GM15510 (cell line): Measurements from ENCODE around the gene PPIE.

ENCODE experiments used
- POLR2A ChIP-seq: IDR thresholded peaks from 3 replicates; pipeline ENCODE4 v1.6.1; 2011; ENCODE audit warnings: borderline replicate concordance; ENCODE audit not compliant: insufficient read length; ENCODE audit errors: extremely low read depth

Gene PPIE

GRCh38 chr1:39704757-39705156 is 33.9 kb upstream of the PPIE start:
- TF ChIP-seq POLR2A = no peak

GRCh38 chr1:39707506-39707905 is 31.2 kb upstream of the PPIE start:
- TF ChIP-seq POLR2A = no peak

- TF ChIP-seq POLR2A = no peak
These were observed 27.3 kb upstream of the PPIE start for GRCh38 chr1:39711104-39711965.

- TF ChIP-seq POLR2A = no peak
These were observed 26.7 kb upstream of the PPIE start for GRCh38 chr1:39711966-39712340.

GRCh38 chr1:39713557-39713956 is 25.1 kb upstream of the PPIE start:
- no peak for TF ChIP-seq POLR2A

- TF ChIP-seq POLR2A = no peak
These were observed 20.9 kb upstream of the PPIE start for GRCh38 chr1:39717809-39718208.

- no peak for TF ChIP-seq POLR2A
These were observed 18.3 kb upstream of the PPIE start for GRCh38 chr1:39720094-39720999.

- no peak for TF ChIP-seq POLR2A
These were observed 17.0 kb upstream of the PPIE start for GRCh38 chr1:39721664-39722063.

GRCh38 chr1:39722495-39722894 is 16.2 kb upstream of the PPIE start:
- TF ChIP-seq POLR2A = no peak

- TF ChIP-seq POLR2A = no peak
These were observed 12.1 kb upstream of the PPIE start for GRCh38 chr1:39726600-39726999.

- TF ChIP-seq POLR2A = no peak
These were observed 11.3 kb upstream of the PPIE start for GRCh38 chr1:39727221-39727931.

- TF ChIP-seq POLR2A = no peak
These were observed 10.8 kb upstream of the PPIE start for GRCh38 chr1:39727932-39728317.

- no peak for TF ChIP-seq POLR2A
These were observed 9.7 kb upstream of the PPIE start for GRCh38 chr1:39729030-39729429.

- TF ChIP-seq POLR2A = no peak
These were observed 8.8 kb upstream of the PPIE start for GRCh38 chr1:39729842-39730241.

GRCh38 chr1:39732730-39733129 is 6.0 kb upstream of the PPIE start:
- TF ChIP-seq POLR2A = no peak

- TF ChIP-seq POLR2A = no peak
These were observed 5.5 kb upstream of the PPIE start for GRCh38 chr1:39733161-39733560.

GRCh38 chr1:39735731-39736130 is 3.0 kb upstream of the PPIE start:
- no peak for TF ChIP-seq POLR2A
